K562 (cell line): Measurements from ENCODE around the gene RPL3. TPM values are rescaled to one million over a fixed set of nuclear protein-coding genes. Genes with fewer than 3 reads are reported as not detected.

Source experiments
- ATAC-seq: fragments of 200-7000 bp; cut with Tn5 transposase; 3 replicates; pipeline ENCODE4 v1.9.1; 2020; ENCODE audit warnings: moderate library complexity
- BruUV-seq: library from RNA; stranded (reverse); fragments of 400-500 nt; replicated peaks from 2 replicates; lab custom pipeline; 2021; lab: Mats Ljungman, UMichigan
- CTCF ChIA-PET: fragments of 300-600 bp; formaldehyde crosslinking; extraction: SDS; loops from one replicate; lab custom pipeline; 2021; ENCODE audit warnings: low intra/inter-chr PET ratio; lab: Yijun Ruan, JAX
- POLR2A ChIA-PET: fragments of 300-600, 350-650 bp; sonication (Branson Sonifier 250); formaldehyde crosslinking; extraction: SDS; loops from one replicate; lab custom pipeline; 2021; ENCODE audit warnings: antibody characterized with exemption, inconsistent platforms; lab: Yijun Ruan, JAX
- DNase-seq, 4 experiments: peaks; one replicate each; pipeline versions ENCODE4 v3.0.0 to v3.0.0-alpha.2; 2011 to 2018; ENCODE audit warnings: low spot score in 3 of 4, mixed read lengths in 3 of 4; ENCODE audit errors: extremely low read depth in 1 of 4
- FAIRE-seq: peaks from 2 replicates; lab custom pipeline; 2011; peaks lifted over from hg19 to GRCh38; lab: Jason Lieb, UNC
- H2AFZ ChIP-seq: 2 replicates; pipeline ENCODE4 v1.6.0; 2011; ENCODE audit warnings: low read depth, low read length, control low read depth, inconsistent platforms
- H3K27ac ChIP-seq: fragments of 200-600 bp; 3 replicates; pipeline ENCODE4 v1.8.0; 2011; ENCODE audit warnings: low read depth, mild to moderate bottlenecking, control low read depth, inconsistent platforms, low read length, moderate library complexity, mixed read lengths; ENCODE audit errors: extremely low read depth
- H3K27me3 ChIP-seq, 2 experiments: fragments of 300-600 bp in 1 of 2; 2 replicates in 1 of 2; 3 replicates in 1 of 2; pipeline versions ENCODE4 v1.6.0 to v1.8.0; 2011; ENCODE audit warnings: inconsistent platforms in 2 of 2, low read length in 2 of 2, mild to moderate bottlenecking in 1 of 2, mixed read lengths in 1 of 2, moderate library complexity in 1 of 2; ENCODE audit not compliant: control insufficient read depth in 2 of 2, insufficient read depth in 2 of 2
- H3K36me3 ChIP-seq: fragments of 300-600 bp; 3 replicates; pipeline ENCODE4 v1.8.0; 2011; ENCODE audit warnings: mild to moderate bottlenecking, low read length, inconsistent platforms; ENCODE audit not compliant: control insufficient read depth, insufficient read depth
- H3K4me1 ChIP-seq, 2 experiments: fragments of 200-600 bp in 1 of 2; replicated peaks in 1 of 2; 2 replicates in 1 of 2; 3 replicates in 1 of 2; pipeline versions ENCODE4 v1.5.1 to v1.8.0; 2011; ENCODE audit warnings: inconsistent platforms in 2 of 2, low read length in 2 of 2, mild to moderate bottlenecking in 1 of 2, mixed read lengths in 1 of 2, moderate library complexity in 1 of 2; ENCODE audit not compliant: control insufficient read depth in 2 of 2, insufficient read depth in 2 of 2
- H3K4me2 ChIP-seq: 2 replicates; pipeline ENCODE4 v1.6.1; 2011; ENCODE audit warnings: low read length, control low read depth, inconsistent platforms, mixed read lengths; ENCODE audit not compliant: insufficient read depth
- H3K4me3 ChIP-seq: fragments of 200-600 bp; sonication (generic), shearing (Covaris generic); 2 replicates; pipeline ENCODE4 v1.5.1; 2016; ENCODE audit warnings: control low read depth, inconsistent platforms
- H3K79me2 ChIP-seq: fragments of 200-600 bp; 3 replicates; pipeline ENCODE4 v1.8.0; 2011; ENCODE audit warnings: low read length, inconsistent platforms; ENCODE audit not compliant: control insufficient read depth, insufficient read depth
- H3K9ac ChIP-seq, 2 experiments: 2 replicates each; pipeline versions ENCODE4 v1.6.0 to v1.6.1; 2011; ENCODE audit warnings: low read depth in 2 of 2, low read length in 2 of 2, control low read depth in 1 of 2, inconsistent platforms in 1 of 2, mild to moderate bottlenecking in 1 of 2, mixed read lengths in 1 of 2; ENCODE audit not compliant: insufficient read depth in 1 of 2
- H3K9me1 ChIP-seq: one replicate; pipeline ENCODE4 v1.6.0; 2011; ENCODE audit warnings: inconsistent platforms, mild to moderate bottlenecking, low read length, moderate library complexity; ENCODE audit not compliant: control insufficient read depth, insufficient read depth
- H3K9me3 ChIP-seq: replicated peaks from 2 replicates; pipeline ENCODE4 v1.5.1; 2011; ENCODE audit warnings: low read depth, low read length, inconsistent platforms; ENCODE audit not compliant: control insufficient read depth, insufficient read depth
- H4K20me1 ChIP-seq: replicated peaks from 2 replicates; pipeline ENCODE4 v1.6.1; 2011; ENCODE audit warnings: low read length, inconsistent platforms, mixed read lengths; ENCODE audit not compliant: control insufficient read depth, insufficient read depth
- WGBS: fragments of 100-300 bp; shearing (Covaris generic); methylation state at CpG from one replicate; pipeline ENCODE4 v1.1.6; 2016; ENCODE audit warnings: low coverage, mixed read lengths; ENCODE audit not compliant: insufficient coverage; ENCODE audit errors: missing lambda C conversion rate; 5-methylcytosine and 5-hydroxymethylcytosine counted together
- in situ Hi-C: fragments of 300-500 bp; cut with MboI; formaldehyde crosslinking; loops from 4 replicates; pipeline ENCODE4 v1.15.0; 2018; ENCODE audit warnings: inconsistent platforms, mixed read lengths
- intact Hi-C: fragments of 100-400 bp; cut with micrococcal nuclease; formaldehyde crosslinking; loops from 2 replicates; pipeline ENCODE4 v1.14.2; 2022
- polyA plus RNA-seq, 8 experiments: library from polyadenylated mRNA; depleted of rRNA in 4 of 8; stranded (reverse) in 5 of 8; unstranded in 3 of 8; fragments of >200 nt; fragmentation: Nextera tagmentation in 2 of 8; fragmentation: Illumina TruSeq in 1 of 8; extraction: Ambion mirVana in 2 of 8; extraction: Trizol in 1 of 8; gene quantifications; 2 replicates each; pipeline versions ENCODE4 v1.2.1 to v1.2.3, GENCODE V29; 2011 to 2014; ENCODE audit warnings: inconsistent platforms in 1 of 8, missing spikeins in 1 of 8
- total RNA-seq, 7 experiments: library from RNA; depleted of rRNA in 6 of 7; stranded (reverse); fragments of >200 nt in 6 of 7; fragmentation: Illumina TruSeq in 2 of 7; extraction: Trizol in 2 of 7; gene quantifications; 2 replicates each; pipeline versions ENCODE4 v1.2.1 to v1.2.3, GENCODE V29; 2011 to 2021; ENCODE audit warnings: low replicate concordance in 1 of 7
- TF ChIP-seq, protein P1 (sequence below): fragments of 250-450 bp; sonication (Bioruptor Pico); IDR thresholded peaks from 2 replicates; pipeline ENCODE4 v1.5.1; 2021; ENCODE audit warnings: mild to moderate bottlenecking
- TF ChIP-seq, protein P2 (sequence below), 3 experiments: IDR thresholded peaks in 2 of 3; conservative IDR thresholded peaks in 1 of 3; 2 replicates each; pipeline ENCODE4 v1.5.1; 2011 to 2012; ENCODE audit warnings: low read length in 3 of 3, mild to moderate bottlenecking in 3 of 3, control low read depth in 2 of 3, improper control_type of control experiment in 1 of 3, inconsistent platforms in 1 of 3, low read depth in 1 of 3, mixed read lengths in 1 of 3, moderate library complexity in 1 of 3; ENCODE audit not compliant: insufficient read depth in 2 of 3

Gene RPL3
- total and polyA plus RNA-seq, 9 of the 15 experiments (the other 6 are each of a cell fraction or from before 2014, with no cell fraction given) = 1,624 to 4,066 (median 2,565) TPM

GRCh38 chr22:39287076-39287725, 32.2 kb downstream of the RPL3 start:
- ATAC-seq = no peak
- POLR2A ChIA-PET = interaction anchor here (0.8 kb wide), 1 partner anchor 13 kb away, joined by 3 read pairs; no protein-coding TSS in a partner anchor
- Histone ChIP-seq H3K4me3 (no peak overlapping the region), H4K20me1 (no peaks in the 10 kb centered on the region), H2AFZ (peak overlapping the region; percentile 66), H3K27ac (no peak overlapping the region), H3K9me1 (no peaks in the 10 kb centered on the region), H3K27me3 (no peaks in the 10 kb centered on the region), H3K9me3 (peaks cover 13% of the 10 kb centered on the region), H3K79me2 (no peaks in the 10 kb centered on the region), H3K9ac (no peak overlapping the region), H3K36me3 (no peaks in the 10 kb centered on the region; the same call in 2 of the 3 replicates), H3K4me2 (no peak overlapping the region), H3K4me1 (peaks cover 45 to 49% of the 10 kb centered on the region in 2 experiments)
- WGBS = 51% methylated on average over 5 of the region's 8 CpGs
- TF ChIP-seq, protein P1, sequence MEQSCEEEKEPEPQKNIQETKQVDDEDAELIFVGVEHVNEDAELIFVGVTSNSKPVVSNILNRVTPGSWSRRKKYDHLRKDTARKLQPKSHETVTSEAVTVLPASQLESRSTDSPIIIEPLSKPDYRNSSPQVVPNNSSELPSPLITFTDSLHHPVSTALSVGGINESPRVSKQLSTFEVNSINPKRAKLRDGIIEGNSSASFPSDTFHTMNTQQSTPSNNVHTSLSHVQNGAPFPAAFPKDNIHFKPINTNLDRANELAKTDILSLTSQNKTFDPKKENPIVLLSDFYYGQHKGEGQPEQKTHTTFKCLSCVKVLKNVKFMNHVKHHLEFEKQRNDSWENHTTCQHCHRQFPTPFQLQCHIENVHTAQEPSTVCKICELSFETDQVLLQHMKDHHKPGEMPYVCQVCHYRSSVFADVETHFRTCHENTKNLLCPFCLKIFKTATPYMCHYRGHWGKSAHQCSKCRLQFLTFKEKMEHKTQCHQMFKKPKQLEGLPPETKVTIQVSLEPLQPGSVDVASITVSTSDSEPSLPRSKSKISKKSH (CRISPR knock-in tag) = no peak
- TF ChIP-seq, protein P2, sequence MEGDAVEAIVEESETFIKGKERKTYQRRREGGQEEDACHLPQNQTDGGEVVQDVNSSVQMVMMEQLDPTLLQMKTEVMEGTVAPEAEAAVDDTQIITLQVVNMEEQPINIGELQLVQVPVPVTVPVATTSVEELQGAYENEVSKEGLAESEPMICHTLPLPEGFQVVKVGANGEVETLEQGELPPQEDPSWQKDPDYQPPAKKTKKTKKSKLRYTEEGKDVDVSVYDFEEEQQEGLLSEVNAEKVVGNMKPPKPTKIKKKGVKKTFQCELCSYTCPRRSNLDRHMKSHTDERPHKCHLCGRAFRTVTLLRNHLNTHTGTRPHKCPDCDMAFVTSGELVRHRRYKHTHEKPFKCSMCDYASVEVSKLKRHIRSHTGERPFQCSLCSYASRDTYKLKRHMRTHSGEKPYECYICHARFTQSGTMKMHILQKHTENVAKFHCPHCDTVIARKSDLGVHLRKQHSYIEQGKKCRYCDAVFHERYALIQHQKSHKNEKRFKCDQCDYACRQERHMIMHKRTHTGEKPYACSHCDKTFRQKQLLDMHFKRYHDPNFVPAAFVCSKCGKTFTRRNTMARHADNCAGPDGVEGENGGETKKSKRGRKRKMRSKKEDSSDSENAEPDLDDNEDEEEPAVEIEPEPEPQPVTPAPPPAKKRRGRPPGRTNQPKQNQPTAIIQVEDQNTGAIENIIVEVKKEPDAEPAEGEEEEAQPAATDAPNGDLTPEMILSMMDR (IDR thresholded peaks at IDR 0.05 in 2 of 3, conservative IDR thresholded peaks at IDR 0.05 in 1 of 3; ENCODE audit: insufficient read depth in 2 of 3, low read depth in 1 of 3, low read length in 3 of 3) = 0 out of 6 replicates have a peak, but pooled peaks of 1 of the 3 experiments have one; percentile 2
- DNase-seq = no peak
- intact Hi-C loops = no loop called here
- no TSS peak for BruUV-seq
- CTCF ChIA-PET = interaction anchor here (0.5 kb wide), 1 partner anchor 17 kb away, joined by 3 read pairs; no protein-coding TSS in a partner anchor
- in situ Hi-C loops = no loop called here
- no peak for FAIRE-seq
